ENCODE results near the gene MERTK. TPM values are rescaled to one million over a fixed set of nuclear protein-coding genes. Genes with fewer than 3 reads are reported as not detected.

The MERTK gene
- total and polyA plus RNA-seq, 12 donors, result 23.3 to 152 (median 75.3) TPM

DNA sequence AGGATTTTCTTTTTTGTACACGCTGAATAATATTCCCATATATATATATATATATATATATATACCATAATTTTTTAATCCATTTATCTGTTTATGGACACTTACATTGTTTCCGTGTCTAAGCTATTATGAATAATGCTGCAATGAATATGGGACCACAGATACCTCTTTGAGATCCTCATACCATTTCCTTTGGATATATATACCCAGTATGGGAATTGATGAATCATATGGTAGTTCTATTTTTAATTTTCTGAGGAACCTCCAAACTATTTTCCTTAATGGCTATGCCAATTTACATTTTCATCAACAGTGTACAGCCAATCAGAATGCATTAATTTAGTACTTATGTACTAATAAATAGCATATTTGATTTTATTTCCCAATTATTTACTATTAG is 53.1 kb downstream of the MERTK start:
- H3K27ac ChIP-seq, result no peak overlapping the region
- DNase-seq, result no peak
- 86 to 96% (median 93%) methylated on average over 2 of the region's 2 CpGs for WGBS, 4 donors
- TF ChIP-seq, protein P1, sequence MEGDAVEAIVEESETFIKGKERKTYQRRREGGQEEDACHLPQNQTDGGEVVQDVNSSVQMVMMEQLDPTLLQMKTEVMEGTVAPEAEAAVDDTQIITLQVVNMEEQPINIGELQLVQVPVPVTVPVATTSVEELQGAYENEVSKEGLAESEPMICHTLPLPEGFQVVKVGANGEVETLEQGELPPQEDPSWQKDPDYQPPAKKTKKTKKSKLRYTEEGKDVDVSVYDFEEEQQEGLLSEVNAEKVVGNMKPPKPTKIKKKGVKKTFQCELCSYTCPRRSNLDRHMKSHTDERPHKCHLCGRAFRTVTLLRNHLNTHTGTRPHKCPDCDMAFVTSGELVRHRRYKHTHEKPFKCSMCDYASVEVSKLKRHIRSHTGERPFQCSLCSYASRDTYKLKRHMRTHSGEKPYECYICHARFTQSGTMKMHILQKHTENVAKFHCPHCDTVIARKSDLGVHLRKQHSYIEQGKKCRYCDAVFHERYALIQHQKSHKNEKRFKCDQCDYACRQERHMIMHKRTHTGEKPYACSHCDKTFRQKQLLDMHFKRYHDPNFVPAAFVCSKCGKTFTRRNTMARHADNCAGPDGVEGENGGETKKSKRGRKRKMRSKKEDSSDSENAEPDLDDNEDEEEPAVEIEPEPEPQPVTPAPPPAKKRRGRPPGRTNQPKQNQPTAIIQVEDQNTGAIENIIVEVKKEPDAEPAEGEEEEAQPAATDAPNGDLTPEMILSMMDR (IDR thresholded peaks at IDR 0.05), result no peak
- TF ChIP-seq POLR2A (IDR thresholded peaks at IDR 0.05), result no peak
- intact Hi-C loops (cut with DNase I), result no loop called here
- peaks cover 0 to 33% of the 10 kb centered on the region in 2 donors for H3K36me3 ChIP-seq (replicated peaks in 1 of 2)
- H3K9me3 ChIP-seq (replicated peaks in 1 of 3), result no peaks in the 10 kb centered on the region
- H3K4me1 ChIP-seq (replicated peaks in 1 of 2), result peaks cover 26 to 39% of the 10 kb centered on the region in 2 donors
- H3K27me3 ChIP-seq, result no peaks in the 10 kb centered on the region
- H3K4me3 ChIP-seq, result no peak overlapping the region

DNA sequence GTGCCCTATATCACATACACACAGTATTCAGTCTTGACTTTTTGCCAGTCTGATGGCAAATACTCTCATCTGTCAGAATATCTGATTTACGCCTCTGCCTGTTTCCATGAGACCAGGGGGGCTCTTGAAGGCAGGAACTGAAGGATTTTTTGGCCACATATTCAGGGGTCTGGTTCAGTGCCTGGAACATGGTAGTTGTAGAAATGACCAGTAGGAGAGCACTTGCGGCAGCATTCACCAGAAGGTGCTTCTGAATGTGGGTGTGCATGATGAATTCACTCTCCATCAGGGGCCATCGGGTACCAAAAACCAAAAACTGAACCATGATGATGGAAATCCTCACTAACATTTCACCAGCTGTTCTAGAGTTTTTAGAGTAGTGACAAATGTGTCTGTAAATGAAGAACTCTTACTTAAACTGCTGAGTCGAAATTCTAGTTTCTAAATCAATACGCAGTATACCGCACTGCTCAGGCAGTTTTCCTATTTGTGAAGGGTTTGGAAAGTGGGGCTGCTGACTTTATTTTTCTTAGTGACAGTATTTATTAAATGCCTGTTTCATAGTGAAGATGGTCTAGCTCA is 54.6 kb downstream of the MERTK start:
- Histone ChIP-seq H3K4me3 (no peak overlapping the region), H3K27me3 (no peaks in the 10 kb centered on the region), H3K36me3 (replicated peaks in 1 of 2) (peaks cover 0 to 24% of the 10 kb centered on the region in 2 donors), H3K27ac (peak overlapping the region in 3 of 5 donors; percentile 1 to 58 (median 14)), H3K9me3 (replicated peaks in 1 of 3) (no peaks in the 10 kb centered on the region), H3K4me1 (replicated peaks in 1 of 2) (peaks cover 32 to 42% of the 10 kb centered on the region in 2 donors)
- no peak for TF ChIP-seq POLR2A (IDR thresholded peaks at IDR 0.05)
- TF ChIP-seq, protein P1 (IDR thresholded peaks at IDR 0.05), result no peak
- intact Hi-C loops (cut with DNase I), result no loop called here
- DNase-seq, result peak in 1 of 7 donors; percentile 16
- 83 to 92% (median 90%) methylated on average over 6 of the region's 6 CpGs for WGBS, 4 donors

DNA sequence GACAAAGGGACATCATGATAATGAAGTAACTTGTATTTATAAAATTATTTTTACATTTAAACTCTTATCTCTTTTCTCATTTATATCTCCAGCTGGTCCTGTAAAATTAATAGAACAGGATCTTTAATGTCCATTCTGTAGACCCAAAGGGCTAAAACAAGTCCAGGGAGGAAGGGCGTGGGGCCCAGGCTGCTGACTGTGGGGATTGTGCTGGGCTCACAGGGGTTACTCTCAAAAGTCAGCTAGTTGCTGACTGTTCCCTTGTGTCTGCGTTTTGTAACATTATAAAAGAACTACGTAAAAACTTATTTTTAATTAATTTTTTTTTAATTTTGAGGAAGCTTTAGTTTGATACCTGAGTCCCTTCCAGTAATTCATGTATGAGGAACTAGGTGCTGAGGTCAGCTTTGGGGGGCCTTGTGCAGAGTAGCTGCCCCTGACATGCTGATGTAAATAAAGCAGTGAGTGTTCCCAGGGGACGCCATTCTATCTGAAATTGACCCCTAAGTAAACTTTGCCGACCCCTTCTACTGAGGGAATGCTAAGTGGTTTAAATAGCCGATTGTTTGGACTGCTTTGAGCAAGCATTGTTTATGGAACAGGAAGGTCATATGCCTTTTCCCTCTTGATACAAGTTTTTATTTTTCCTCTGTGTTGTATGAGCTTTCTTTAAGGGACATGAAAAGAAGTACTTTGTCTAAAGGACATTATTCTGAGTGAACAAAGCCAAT is 56.4 kb downstream of the MERTK start:
- WGBS, 4 donors, result 28 to 43% (median 39%) methylated on average over 6 of the region's 6 CpGs
- Histone ChIP-seq H3K4me1 (replicated peaks in 1 of 2) (peaks cover 44 to 57% of the 10 kb centered on the region in 2 donors), H3K36me3 (replicated peaks in 1 of 2) (peaks cover 0 to 20% of the 10 kb centered on the region in 2 donors), H3K27me3 (no peaks in the 10 kb centered on the region), H3K9me3 (replicated peaks in 1 of 3) (no peaks in the 10 kb centered on the region), H3K4me3 (no peak overlapping the region), H3K27ac (peak overlapping the region; percentile 23 to 79 (median 51))
- DNase-seq, result peak in 2 of 7 donors; percentile 29 to 32
- TF ChIP-seq, protein P1 (IDR thresholded peaks at IDR 0.05), result no peak
- no peak for TF ChIP-seq POLR2A (IDR thresholded peaks at IDR 0.05)
- intact Hi-C loops (cut with DNase I), result no loop called here

DNA sequence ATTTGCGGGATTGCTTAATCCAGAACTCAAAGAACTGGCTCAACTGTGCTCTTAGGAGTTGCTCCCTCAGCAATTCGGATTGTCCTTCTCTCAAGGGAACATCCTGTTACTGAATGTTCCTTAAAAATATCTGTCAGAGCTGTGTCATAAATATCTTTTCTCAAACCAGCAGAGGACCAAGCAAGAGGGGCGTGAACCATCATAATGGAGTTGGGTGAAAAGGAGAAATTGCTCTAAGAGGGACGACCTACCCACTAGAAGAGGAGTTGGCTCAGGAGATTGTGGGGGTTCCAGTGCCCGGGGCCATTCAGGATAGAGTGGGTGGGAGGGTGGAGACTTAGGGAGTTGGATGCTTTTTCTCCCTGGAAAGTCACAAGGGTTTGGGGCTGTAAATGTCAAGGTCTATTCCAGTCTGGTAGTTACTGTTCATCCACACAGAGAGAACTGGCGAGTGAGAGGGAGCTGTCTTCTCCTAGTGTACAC is 59.5 kb downstream of the MERTK start:
- TF ChIP-seq POLR2A (IDR thresholded peaks at IDR 0.05), result peak in 1 of 2 donors; percentile 11
- TF ChIP-seq, protein P1 (IDR thresholded peaks at IDR 0.05), result no peak
- WGBS, 4 donors, result 27 to 41% (median 35%) methylated on average over 6 of the region's 6 CpGs
- no peaks in the 10 kb centered on the region for H3K27me3 ChIP-seq
- H3K4me3 ChIP-seq, result no peak overlapping the region
- peak overlapping the region; percentile 61 to 87 (median 77) for H3K27ac ChIP-seq
- peaks cover 41 to 57% of the 10 kb centered on the region in 2 donors for H3K4me1 ChIP-seq (replicated peaks in 1 of 2)
- peak in 6 of 7 donors; percentile 29 to 62 (median 42) for DNase-seq
- intact Hi-C loops (cut with DNase I), result no loop called here
- peaks cover 0 to 9% of the 10 kb centered on the region in 2 donors for H3K36me3 ChIP-seq (replicated peaks in 1 of 2)
- H3K9me3 ChIP-seq (replicated peaks in 1 of 3), result no peaks in the 10 kb centered on the region
